GM06990 (cell line): ENCODE data around the gene SLC16A11.

Experiments
- DNase-seq: peaks from one replicate; pipeline ENCODE4 v3.0.0-alpha.2; 2011; ENCODE audit not compliant: insufficient read length; ENCODE audit errors: extremely low read depth
- H3K27me3 ChIP-seq: replicated peaks from 2 replicates; pipeline ENCODE4 v1.6.0; 2011; ENCODE audit warnings: low read length; ENCODE audit not compliant: control insufficient read depth, insufficient read depth
- H3K36me3 ChIP-seq: 2 replicates; pipeline ENCODE4 v1.5.1; 2011; ENCODE audit warnings: low read length; ENCODE audit not compliant: control insufficient read depth, insufficient read depth
- H3K4me3 ChIP-seq: replicated peaks from 2 replicates; pipeline ENCODE4 v1.5.1; 2011; ENCODE audit warnings: low read depth, mild to moderate bottlenecking, control low read depth, low read length
- CTCF ChIP-seq: IDR thresholded peaks from 2 replicates; pipeline ENCODE4 v1.5.1; 2011; ENCODE audit warnings: low read length, control low read depth, mild to moderate bottlenecking, inconsistent platforms; ENCODE audit not compliant: insufficient read depth, poor library complexity, severe bottlenecking

SLC16A11 gene

GRCh38 chr17:7039832-7040231 lies 4.1 kb downstream of the SLC16A11 start:
- no peak overlapping the region for H3K4me3 ChIP-seq
- no peak for TF ChIP-seq CTCF
- DNase-seq: no peak
- peaks cover 1% of the 10 kb centered on the region for H3K36me3 ChIP-seq
- no peaks in the 10 kb centered on the region; the same call in 1 of the 2 replicates for H3K27me3 ChIP-seq

- no peak for DNase-seq
- H3K27me3 ChIP-seq: no peaks in the 10 kb centered on the region; the same call in 1 of the 2 replicates
- no peak overlapping the region for H3K4me3 ChIP-seq
- TF ChIP-seq CTCF: no peak
- peaks cover 1% of the 10 kb centered on the region for H3K36me3 ChIP-seq
Observed at GRCh38 chr17:7038025-7038862, 5.6 kb downstream of the SLC16A11 start.

- TF ChIP-seq CTCF: no peak
- peaks cover 1% of the 10 kb centered on the region for H3K36me3 ChIP-seq
- peak; percentile 96 for DNase-seq
- H3K4me3 ChIP-seq: peak within 1 kb of the TSS; percentile 67
- H3K27me3 ChIP-seq: no peaks in the 10 kb centered on the region
Observed at GRCh38 chr17:7035591-7036368, 8.1 kb downstream of the SLC16A11 start, which contains the start of gene SLC16A13. TSS of gene SLC16A13 (plus strand) at chr17:7036015. CDS start at chr17:7036383, 368 bp downstream.

GRCh38 chr17:7034955-7035590 lies 8.8 kb downstream of the SLC16A11 start:
- TF ChIP-seq CTCF: no peak
- DNase-seq: no peak
- H3K4me3 ChIP-seq: peak overlapping the region; percentile 67
- H3K36me3 ChIP-seq: peaks cover 1% of the 10 kb centered on the region
- H3K27me3 ChIP-seq: no peaks in the 10 kb centered on the region

GRCh38 chr17:7029659-7030058 lies 14.2 kb downstream of the SLC16A11 start:
- H3K27me3 ChIP-seq: no peaks in the 10 kb centered on the region
- H3K4me3 ChIP-seq: 0 out of 2 replicates have a peak overlapping the region, but pooled peaks have one; percentile 13
- TF ChIP-seq CTCF: no peak
- DNase-seq: no peak
- H3K36me3 ChIP-seq: no peaks in the 10 kb centered on the region
